Ishikawa (cell line): Measurements from ENCODE around the gene BCL2A1.

ENCODE experiments used
- CEBPB ChIP-seq: IDR thresholded peaks from 2 replicates; pipeline ENCODE4 v1.6.1; 2012
- CREB1 ChIP-seq: IDR thresholded peaks from 2 replicates; pipeline ENCODE4 v1.6.1; 2012; ENCODE audit warnings: low read depth
- EGR1 ChIP-seq: IDR thresholded peaks from 2 replicates; pipeline ENCODE4 v1.6.1; 2012
- EP300 ChIP-seq: IDR thresholded peaks from 2 replicates; pipeline ENCODE4 v1.6.1; 2012; ENCODE audit warnings: borderline replicate concordance
- FOXM1 ChIP-seq: IDR thresholded peaks from 2 replicates; pipeline ENCODE4 v1.6.1; 2012; ENCODE audit warnings: low read depth, borderline replicate concordance
- MAX ChIP-seq: IDR thresholded peaks from 2 replicates; pipeline ENCODE4 v1.6.1; 2012
- NFIC ChIP-seq: IDR thresholded peaks from 2 replicates; pipeline ENCODE4 v1.6.1; 2012
- RAD21 ChIP-seq: IDR thresholded peaks from 2 replicates; pipeline ENCODE4 v1.6.1; 2012; ENCODE audit warnings: low read depth
- TAF1 ChIP-seq: IDR thresholded peaks from 2 replicates; pipeline ENCODE4 v1.6.1; 2012; ENCODE audit warnings: low read depth, mild to moderate bottlenecking
- TCF12 ChIP-seq: IDR thresholded peaks from 2 replicates; pipeline ENCODE4 v1.6.1; 2012; ENCODE audit warnings: low read depth
- TEAD4 ChIP-seq: IDR thresholded peaks from 2 replicates; pipeline ENCODE4 v1.6.1; 2012
- YY1 ChIP-seq: IDR thresholded peaks from 2 replicates; pipeline ENCODE4 v1.6.1; 2012; ENCODE audit warnings: low read depth
- ZBTB7A ChIP-seq: IDR thresholded peaks from 2 replicates; pipeline ENCODE4 v1.6.1; 2012; ENCODE audit warnings: low read depth
- TF ChIP-seq, protein P1 (sequence below): IDR thresholded peaks from 2 replicates; pipeline ENCODE4 v1.6.1; 2012
- TF ChIP-seq, protein P2 (sequence below): IDR thresholded peaks from 2 replicates; pipeline ENCODE4 v1.6.1; 2012; ENCODE audit warnings: low read depth, mild to moderate bottlenecking

The BCL2A1 gene

GRCh38 chr15:79932447-79932846, 38.5 kb downstream of the BCL2A1 start:
- TF ChIP-seq EP300 = no peak
- no peak for TF ChIP-seq FOXM1
- TF ChIP-seq NFIC = no peak
- TF ChIP-seq TEAD4 = no peak
- TF ChIP-seq, protein P1, sequence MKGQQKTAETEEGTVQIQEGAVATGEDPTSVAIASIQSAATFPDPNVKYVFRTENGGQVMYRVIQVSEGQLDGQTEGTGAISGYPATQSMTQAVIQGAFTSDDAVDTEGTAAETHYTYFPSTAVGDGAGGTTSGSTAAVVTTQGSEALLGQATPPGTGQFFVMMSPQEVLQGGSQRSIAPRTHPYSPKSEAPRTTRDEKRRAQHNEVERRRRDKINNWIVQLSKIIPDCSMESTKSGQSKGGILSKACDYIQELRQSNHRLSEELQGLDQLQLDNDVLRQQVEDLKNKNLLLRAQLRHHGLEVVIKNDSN = no peak
- no peak for TF ChIP-seq CREB1
- no peak for TF ChIP-seq TAF1
- TF ChIP-seq RAD21 = no peak
- no peak for TF ChIP-seq YY1

DNA sequence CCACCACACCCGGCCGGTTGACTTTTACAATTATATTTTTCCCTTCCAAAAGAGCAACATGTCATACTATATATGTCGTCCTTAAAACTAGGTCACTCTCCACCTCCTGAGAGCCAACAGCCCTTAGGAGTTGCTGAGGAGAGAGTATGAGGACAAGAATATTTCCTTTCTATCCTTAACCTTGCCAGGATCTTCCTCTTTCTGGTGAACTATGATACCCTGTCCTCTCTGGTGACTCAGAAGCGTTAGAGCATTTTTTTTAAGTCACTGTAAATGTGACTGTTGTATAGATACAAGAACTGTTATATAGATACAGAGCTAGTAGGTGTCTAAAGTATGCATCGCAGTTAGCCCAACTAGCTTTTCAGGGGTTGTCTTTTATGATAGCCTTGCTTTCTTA, 40.5 kb downstream of the BCL2A1 start:
- TF ChIP-seq TEAD4 (no peak), MAX (no peak), YY1 (no peak), TAF1 (no peak), TCF12 (no peak), EP300 (no peak), ZBTB7A (no peak), RAD21 (no peak), EGR1 (no peak), CREB1 (no peak)
- TF ChIP-seq, protein P2, sequence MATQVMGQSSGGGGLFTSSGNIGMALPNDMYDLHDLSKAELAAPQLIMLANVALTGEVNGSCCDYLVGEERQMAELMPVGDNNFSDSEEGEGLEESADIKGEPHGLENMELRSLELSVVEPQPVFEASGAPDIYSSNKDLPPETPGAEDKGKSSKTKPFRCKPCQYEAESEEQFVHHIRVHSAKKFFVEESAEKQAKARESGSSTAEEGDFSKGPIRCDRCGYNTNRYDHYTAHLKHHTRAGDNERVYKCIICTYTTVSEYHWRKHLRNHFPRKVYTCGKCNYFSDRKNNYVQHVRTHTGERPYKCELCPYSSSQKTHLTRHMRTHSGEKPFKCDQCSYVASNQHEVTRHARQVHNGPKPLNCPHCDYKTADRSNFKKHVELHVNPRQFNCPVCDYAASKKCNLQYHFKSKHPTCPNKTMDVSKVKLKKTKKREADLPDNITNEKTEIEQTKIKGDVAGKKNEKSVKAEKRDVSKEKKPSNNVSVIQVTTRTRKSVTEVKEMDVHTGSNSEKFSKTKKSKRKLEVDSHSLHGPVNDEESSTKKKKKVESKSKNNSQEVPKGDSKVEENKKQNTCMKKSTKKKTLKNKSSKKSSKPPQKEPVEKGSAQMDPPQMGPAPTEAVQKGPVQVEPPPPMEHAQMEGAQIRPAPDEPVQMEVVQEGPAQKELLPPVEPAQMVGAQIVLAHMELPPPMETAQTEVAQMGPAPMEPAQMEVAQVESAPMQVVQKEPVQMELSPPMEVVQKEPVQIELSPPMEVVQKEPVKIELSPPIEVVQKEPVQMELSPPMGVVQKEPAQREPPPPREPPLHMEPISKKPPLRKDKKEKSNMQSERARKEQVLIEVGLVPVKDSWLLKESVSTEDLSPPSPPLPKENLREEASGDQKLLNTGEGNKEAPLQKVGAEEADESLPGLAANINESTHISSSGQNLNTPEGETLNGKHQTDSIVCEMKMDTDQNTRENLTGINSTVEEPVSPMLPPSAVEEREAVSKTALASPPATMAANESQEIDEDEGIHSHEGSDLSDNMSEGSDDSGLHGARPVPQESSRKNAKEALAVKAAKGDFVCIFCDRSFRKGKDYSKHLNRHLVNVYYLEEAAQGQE = no peak
- TF ChIP-seq, protein P1 = no peak

GRCh38 chr15:79929412-79929811, 41.6 kb downstream of the BCL2A1 start:
- TF ChIP-seq EGR1 (no peak), CREB1 (no peak), TEAD4 (no peak), CEBPB (no peak), TAF1 (no peak)

GRCh38 chr15:79924379-79924778, 46.6 kb downstream of the BCL2A1 start:
- TF ChIP-seq, protein P2 = no peak
- TF ChIP-seq RAD21 = no peak

DNA sequence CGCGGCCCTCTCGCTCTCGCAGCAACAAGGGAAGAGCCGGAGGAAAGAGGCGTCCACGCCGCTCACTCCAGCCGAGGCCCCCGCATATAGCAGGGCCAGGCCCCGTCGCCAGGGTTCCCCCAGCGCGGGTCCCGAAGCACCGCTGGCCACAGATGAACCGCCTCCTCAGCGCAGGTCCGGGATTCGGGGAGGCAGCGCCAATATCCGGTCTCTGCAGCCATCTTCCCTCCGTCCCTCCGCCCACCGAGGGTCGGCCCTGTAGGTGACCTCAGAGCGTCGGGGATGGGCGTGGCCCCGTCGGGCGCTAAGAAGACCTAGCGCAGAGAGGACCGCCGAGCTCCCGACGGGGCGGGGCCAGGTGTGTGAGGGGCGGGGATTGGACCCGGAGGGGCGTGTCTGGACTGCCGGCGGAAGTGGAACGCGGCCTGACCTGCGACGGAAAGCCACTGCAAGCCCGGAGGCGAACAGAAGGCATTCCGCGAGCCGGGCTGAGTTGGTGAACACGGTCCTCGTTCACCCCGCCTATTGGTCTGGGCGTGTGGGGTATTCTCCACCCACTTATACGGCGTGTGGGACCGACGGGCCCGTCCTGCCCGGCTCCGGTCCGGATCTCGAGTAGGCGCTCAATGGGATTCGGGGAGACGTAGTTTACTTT, 47.4 kb downstream of the BCL2A1 start:
- TF ChIP-seq CEBPB = no peak
- no peak for TF ChIP-seq CREB1
- TF ChIP-seq TAF1 = peak; percentile 82
- TF ChIP-seq YY1 = peak; percentile 90
- TF ChIP-seq ZBTB7A = 0 out of 2 replicates have a peak, but pooled peaks have one; percentile 38
- no peak for TF ChIP-seq NFIC
- TF ChIP-seq TCF12 = no peak
- TF ChIP-seq RAD21 = no peak
- peak; percentile 62 for TF ChIP-seq MAX
- TF ChIP-seq TEAD4 = peak; percentile 63; the same call in 1 of the 2 replicates

GRCh38 chr15:79923079-79923514, 47.9 kb downstream of the BCL2A1 start:
- TF ChIP-seq, protein P2 = no peak
- no peak for TF ChIP-seq EGR1
- 0 out of 2 replicates have a peak, but pooled peaks have one; percentile 14 for TF ChIP-seq MAX
- 0 out of 2 replicates have a peak, but pooled peaks have one; percentile 8 for TF ChIP-seq ZBTB7A
